HG03045 (cell line): ENCODE data around the gene SMC1A.

Experiments
- ATAC-seq: cut with Tn5 transposase; IDR thresholded peaks from one replicate; pipeline ENCODE4 v1.9.1; 2021; ENCODE audit warnings: mild to moderate bottlenecking, moderate library complexity; ENCODE audit not compliant: unreplicated experiment

Gene SMC1A

DNA sequence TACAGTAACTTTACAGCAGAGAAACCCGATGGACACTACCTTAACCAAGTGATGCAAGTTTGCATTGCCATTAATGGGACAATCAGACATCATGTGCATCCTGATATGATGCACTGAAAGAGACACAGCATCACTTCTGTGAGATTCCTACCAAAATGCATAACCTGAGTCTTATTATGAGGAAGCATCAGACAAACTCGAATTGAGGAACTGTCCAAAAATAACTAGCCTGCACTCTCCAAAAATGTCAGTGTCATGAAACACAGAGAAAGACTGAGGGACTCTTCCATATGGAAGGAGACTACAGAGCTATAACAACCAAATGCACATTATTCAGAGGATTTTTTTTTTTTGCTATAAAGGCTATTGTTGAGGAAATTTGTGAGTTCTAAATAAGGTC lies 74.5 kb downstream of the SMC1A start:
- ATAC-seq, result no peak

GRCh38 chrX:53340852-53341645 lies 81.4 kb downstream of the SMC1A start:
- ATAC-seq, result no peak

DNA sequence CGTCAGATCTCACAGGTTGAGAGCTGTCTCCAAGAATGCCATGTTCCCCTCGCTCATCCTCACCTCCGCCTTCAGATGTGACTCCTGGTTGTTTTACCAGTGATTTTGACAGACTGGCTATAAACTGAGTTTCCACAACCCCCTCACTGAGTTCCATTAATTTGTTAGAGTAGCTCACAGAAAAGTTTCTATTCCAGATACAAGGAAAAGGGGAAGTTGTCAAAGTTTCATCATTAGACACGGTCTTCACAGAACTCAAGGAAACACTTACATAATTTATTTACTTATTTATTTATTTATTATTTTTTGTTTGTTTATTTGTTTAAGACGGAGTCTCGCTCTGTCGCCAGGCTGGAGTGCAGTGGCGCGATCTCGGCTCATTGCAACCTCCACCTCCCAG lies 85.4 kb downstream of the SMC1A start:
- no peak for ATAC-seq

DNA sequence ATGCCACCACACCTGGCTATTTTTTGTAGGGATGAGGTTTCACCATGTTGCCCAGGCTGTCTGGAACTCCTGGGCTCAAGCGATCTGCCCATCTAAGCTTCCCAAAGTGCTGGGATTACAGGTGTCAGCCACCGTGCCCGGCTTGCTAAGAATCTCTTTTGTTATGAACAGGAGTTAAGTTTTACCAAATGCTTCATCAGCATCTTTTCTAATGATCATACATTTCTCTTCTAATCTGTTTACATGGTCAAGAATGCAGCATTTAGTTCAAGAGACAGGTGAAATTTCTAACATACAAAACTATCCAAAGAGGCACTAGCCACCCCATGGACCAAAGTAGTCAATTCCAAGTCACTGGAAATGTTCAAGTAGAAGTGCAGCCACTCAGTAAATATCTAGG lies 88.6 kb downstream of the SMC1A start:
- no peak for ATAC-seq

DNA sequence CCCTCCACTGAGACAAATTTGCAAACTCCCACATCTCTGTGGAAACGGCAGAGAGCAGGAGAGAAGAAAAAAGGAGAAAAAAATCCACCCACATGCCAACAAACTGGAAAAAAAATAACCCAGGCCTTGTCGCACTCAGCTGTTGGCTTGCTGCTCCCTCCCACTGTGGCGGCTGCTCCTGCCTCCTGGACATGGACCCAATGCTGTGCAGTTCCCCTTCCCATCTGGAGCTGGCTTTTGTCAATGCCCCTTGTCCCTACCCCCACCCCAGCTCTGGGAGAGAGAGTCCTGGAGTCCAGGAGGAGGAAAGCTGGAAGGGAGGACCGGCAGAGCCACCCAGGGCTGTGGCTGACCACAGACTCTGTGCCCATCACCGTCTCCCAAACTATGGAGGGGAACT lies 90.2 kb downstream of the SMC1A start:
- ATAC-seq, result no peak

- no peak for ATAC-seq
Measured at GRCh38 chrX:53330331-53330730, 92.1 kb downstream of the SMC1A start.

- ATAC-seq, result no peak
Measured at GRCh38 chrX:53324803-53325202, 97.7 kb downstream of the SMC1A start.
